ENCODE results near the gene ACVR1C. TPM values are rescaled to one million over a fixed set of nuclear protein-coding genes. Genes with fewer than 3 reads are reported as not detected.
"Not testable (repeated sequence)": the region's sequence is repeated elsewhere in the genome, so short reads cannot be mapped to it uniquely, and the experiment has no call there.

ACVR1C gene
- total RNA-seq, 4 donors from 2014 or later = 0.04 to 0.19 TPM; not detected in 2

DNA sequence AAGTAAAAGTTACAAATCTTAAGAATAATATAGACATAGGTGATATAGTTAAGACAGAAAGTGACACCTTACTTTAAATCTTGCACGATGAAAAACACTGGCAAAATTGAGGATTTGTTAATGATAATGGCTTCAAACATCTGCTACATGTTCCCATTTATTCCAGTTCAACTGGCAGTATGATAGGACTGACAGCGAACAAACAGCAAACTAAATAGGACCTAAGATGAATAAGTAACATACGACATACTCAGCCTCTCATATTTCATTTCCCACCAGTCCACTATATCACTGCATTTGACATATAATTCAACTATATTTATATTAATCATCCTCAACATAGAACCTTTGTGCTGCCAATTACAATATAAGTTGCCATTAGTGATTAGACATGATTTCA lies 36.3 kb downstream of the ACVR1C start:
- Histone ChIP-seq H3K27me3 (peaks cover 0 to 8% (median 0%) of the 10 kb centered on the region in 4 donors), H3K4me1 (peaks cover 0 to 6% (median 0%) of the 10 kb centered on the region in 3 donors), H3K4me3 (no peak overlapping the region), H3K9me3 (no peaks in the 10 kb centered on the region), H3K27ac (no peak overlapping the region), H3K36me3 (no peaks in the 10 kb centered on the region)
- no peak for DNase-seq
- intact Hi-C loops (cut with DNase I) = loop anchor here (10.0 kb wide), 1 partner anchor 98 kb away; no protein-coding TSS in a partner anchor
- TF ChIP-seq CTCF (IDR thresholded peaks at IDR 0.05) (no peak), POLR2A (IDR thresholded peaks at IDR 0.05) (no peak)
- 71 to 73% methylated on average over 3 of the region's 3 CpGs for WGBS, 2 donors

- intact Hi-C loops (cut with DNase I) = no loop called here
- no peaks in the 10 kb centered on the region for H3K9me3 ChIP-seq
- H3K4me1 ChIP-seq = no peaks in the 10 kb centered on the region
- H3K27ac ChIP-seq = no peak overlapping the region
- H3K27me3 ChIP-seq = no peaks in the 10 kb centered on the region
- H3K36me3 ChIP-seq = no peaks in the 10 kb centered on the region
- 52 to 61% methylated on average over 1 of the region's 1 CpG for WGBS, 2 donors
- H3K4me3 ChIP-seq = no peak overlapping the region
- TF ChIP-seq POLR2A (IDR thresholded peaks at IDR 0.05) = no peak
- TF ChIP-seq CTCF (IDR thresholded peaks at IDR 0.05) = no peak
- no peak for DNase-seq
Measured at GRCh38 chr2:157587576-157587975, 41.1 kb downstream of the ACVR1C start.

- no peak for TF ChIP-seq POLR2A (IDR thresholded peaks at IDR 0.05)
- no peak for TF ChIP-seq CTCF (IDR thresholded peaks at IDR 0.05)
- intact Hi-C loops (cut with DNase I) = no loop called here
- DNase-seq = no peak
Measured at GRCh38 chr2:157574165-157574564, 54.5 kb downstream of the ACVR1C start.

DNA sequence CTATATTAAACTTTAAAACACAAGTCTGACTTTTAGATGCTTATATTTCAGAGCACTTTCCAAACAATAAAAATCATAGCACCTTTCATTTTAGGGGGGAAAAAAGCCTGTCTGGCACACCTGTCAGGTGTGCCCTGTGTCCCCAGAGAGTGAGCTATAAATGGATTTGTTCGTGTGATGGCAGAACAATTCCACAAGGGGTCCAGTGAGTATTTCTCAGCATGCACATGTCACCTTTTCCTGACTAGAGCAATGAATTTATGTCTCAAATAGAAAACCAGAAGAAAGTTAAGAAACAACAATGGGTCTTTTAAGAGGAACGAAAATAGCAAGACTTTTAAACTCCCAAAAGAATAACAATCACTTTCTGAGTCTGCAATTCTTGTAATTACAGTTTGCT lies 55.9 kb downstream of the ACVR1C start:
- no peak overlapping the region for H3K27ac ChIP-seq
- H3K9me3 ChIP-seq = no peaks in the 10 kb centered on the region
- H3K27me3 ChIP-seq = no peaks in the 10 kb centered on the region
- no peak for DNase-seq
- TF ChIP-seq CTCF (IDR thresholded peaks at IDR 0.05) = peak in 2 of 6 experiments; percentile 12 to 31
- no peak for TF ChIP-seq POLR2A (IDR thresholded peaks at IDR 0.05)
- intact Hi-C loops (cut with DNase I) = no loop called here
- no peaks in the 10 kb centered on the region for H3K4me1 ChIP-seq
- 26 to 32% methylated on average over 2 of the region's 2 CpGs for WGBS, 2 donors
- H3K4me3 ChIP-seq = no peak overlapping the region
- H3K36me3 ChIP-seq = no peaks in the 10 kb centered on the region

More at GRCh38 chr2:157574165-157574564, 54.5 kb downstream of the ACVR1C start:
- Histone ChIP-seq H3K9me3 (no peaks in the 10 kb centered on the region), H3K27ac (no peak overlapping the region), H3K36me3 (no peaks in the 10 kb centered on the region), H3K27me3 (no peaks in the 10 kb centered on the region), H3K4me1 (no peaks in the 10 kb centered on the region), H3K4me3 (no peak overlapping the region)

DNA sequence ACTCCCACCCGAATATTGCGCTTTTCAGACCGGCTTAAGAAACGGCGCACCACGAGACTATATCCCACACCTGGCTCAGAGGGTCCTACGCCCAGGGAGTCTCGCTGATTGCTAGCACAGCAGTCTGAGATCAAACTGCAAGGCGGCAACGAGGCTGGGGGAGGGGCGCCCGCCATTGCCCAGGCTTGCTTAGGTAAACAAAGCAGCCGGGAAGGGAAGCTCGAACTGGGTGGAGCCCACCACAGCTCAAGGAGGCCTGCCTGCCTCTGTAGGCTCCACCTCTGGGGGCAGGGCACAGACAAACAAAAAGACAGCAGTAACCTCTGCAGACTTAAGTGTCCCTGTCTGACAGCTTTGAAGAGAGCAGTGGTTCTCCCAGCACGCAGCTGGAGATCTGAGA lies 62.0 kb downstream of the ACVR1C start:
- WGBS, 2 donors = no CpG with 5 or more reads among the region's 15 CpGs
- H3K4me3 ChIP-seq; DNase-seq; H3K27me3 ChIP-seq; H3K9me3 ChIP-seq; H3K4me1 ChIP-seq; H3K36me3 ChIP-seq; H3K27ac ChIP-seq; intact Hi-C loops (cut with DNase I): not testable (repeated sequence)

GRCh38 chr2:157566113-157566512 lies 62.6 kb downstream of the ACVR1C start:
- intact Hi-C loops (cut with DNase I); DNase-seq; H3K27me3 ChIP-seq; H3K36me3 ChIP-seq; H3K9me3 ChIP-seq; H3K4me1 ChIP-seq; H3K4me3 ChIP-seq; H3K27ac ChIP-seq: not testable (repeated sequence)
- 33 to 70% methylated on average over 1 to 6 of the region's 10 CpGs for WGBS, 2 donors

All from esophagus squamous epithelium (tissue), 5 donors.